ENCODE data around the gene PLEKHG4B. TPM values are rescaled to one million over a fixed set of nuclear protein-coding genes. Genes with fewer than 3 reads are reported as not detected.

PLEKHG4B gene
- polyA plus RNA-seq, 1 experiment, result 1.4 TPM

GRCh38 chr5:74503-75109 is 17.4 kb upstream of the PLEKHG4B start:
- no peaks in the 10 kb centered on the region for H3K36me3 ChIP-seq (ENCODE audit: control insufficient read depth, insufficient read depth, low read length)
- TF ChIP-seq CTCF (IDR thresholded peaks at IDR 0.05; ENCODE audit: insufficient read depth, low read depth, low read length), result no peak
- no peak for DNase-seq (ENCODE audit: low read depth)
- ChIA-PET POLR2A (no interaction called here), CTCF (no interaction called here)
- H3K27me3 ChIP-seq (ENCODE audit: control insufficient read depth, insufficient read depth, low read length), result peaks cover 1% of the 10 kb centered on the region
- no peak overlapping the region for H3K4me3 ChIP-seq (ENCODE audit: low read depth, low read length)

GRCh38 chr5:75331-76320 is 16.3 kb upstream of the PLEKHG4B start:
- CTCF ChIA-PET, result interaction anchor here (0.6 kb wide), 2 partner anchors 623 to 1154 kb away, joined by 3 read pairs; no protein-coding TSS in a partner anchor

GRCh38 chr5:76358-77169 is 15.4 kb upstream of the PLEKHG4B start:
- H3K4me3 ChIP-seq (ENCODE audit: low read depth, low read length), result no peak overlapping the region
- POLR2A ChIA-PET, result no interaction called here
- CTCF ChIA-PET, result no interaction called here
- DNase-seq (ENCODE audit: low read depth), result no peak
- H3K27me3 ChIP-seq (ENCODE audit: control insufficient read depth, insufficient read depth, low read length), result peaks cover 4% of the 10 kb centered on the region
- H3K36me3 ChIP-seq (ENCODE audit: control insufficient read depth, insufficient read depth, low read length), result no peaks in the 10 kb centered on the region
- TF ChIP-seq CTCF (IDR thresholded peaks at IDR 0.05; ENCODE audit: insufficient read depth, low read depth, low read length), result no peak

More at GRCh38 chr5:75331-76320, 16.3 kb upstream of the PLEKHG4B start:
- Histone ChIP-seq H3K27me3 (ENCODE audit: control insufficient read depth, insufficient read depth, low read length) (peaks cover 1% of the 10 kb centered on the region), H3K36me3 (ENCODE audit: control insufficient read depth, insufficient read depth, low read length) (no peaks in the 10 kb centered on the region), H3K4me3 (ENCODE audit: low read depth, low read length) (no peak overlapping the region)
- TF ChIP-seq CTCF (IDR thresholded peaks at IDR 0.05; ENCODE audit: insufficient read depth, low read depth, low read length), result no peak
- POLR2A ChIA-PET, result no interaction called here
- no peak for DNase-seq (ENCODE audit: low read depth)

GRCh38 chr5:77170-77501 is 14.8 kb upstream of the PLEKHG4B start:
- ChIA-PET POLR2A (no interaction called here), CTCF (no interaction called here)
- no peaks in the 10 kb centered on the region for H3K36me3 ChIP-seq (ENCODE audit: control insufficient read depth, insufficient read depth, low read length)
- H3K27me3 ChIP-seq (ENCODE audit: control insufficient read depth, insufficient read depth, low read length), result peaks cover 4% of the 10 kb centered on the region
- no peak overlapping the region for H3K4me3 ChIP-seq (ENCODE audit: low read depth, low read length)
- DNase-seq (ENCODE audit: low read depth), result no peak
- TF ChIP-seq CTCF (IDR thresholded peaks at IDR 0.05; ENCODE audit: insufficient read depth, low read depth, low read length), result no peak

- H3K4me3 ChIP-seq (ENCODE audit: low read depth, low read length), result no peak overlapping the region
- POLR2A ChIA-PET, result no interaction called here
- H3K36me3 ChIP-seq (ENCODE audit: control insufficient read depth, insufficient read depth, low read length), result no peaks in the 10 kb centered on the region
- no peak for TF ChIP-seq CTCF (IDR thresholded peaks at IDR 0.05; ENCODE audit: insufficient read depth, low read depth, low read length)
- no peak for DNase-seq (ENCODE audit: low read depth)
- CTCF ChIA-PET, result no interaction called here
- peaks cover 4% of the 10 kb centered on the region for H3K27me3 ChIP-seq (ENCODE audit: control insufficient read depth, insufficient read depth, low read length)
Measured at GRCh38 chr5:77546-77945, 14.4 kb upstream of the PLEKHG4B start.
